Thyroid gland (tissue), 4 donors: ENCODE results near the gene SNX21.

Source experiments
- CTCF ChIP-seq, 6 experiments: fragments of 200-600 bp in 3 of 6; fragments of 450-650 bp in 3 of 6; sonication (generic) in 3 of 6; IDR thresholded peaks; one replicate each; pipeline ENCODE4 v1.5.1; 2016 to 2019; ENCODE audit warnings: antibody characterized with exemption in 6 of 6, mild to moderate bottlenecking in 2 of 6, inconsistent platforms in 1 of 6, moderate library complexity in 1 of 6
- POLR2A ChIP-seq, 2 donors: fragments of 450-650 bp; IDR thresholded peaks; one replicate each; pipeline ENCODE4 v1.6.1; 2017; ENCODE audit warnings: antibody characterized with exemption in 2 of 2, mild to moderate bottlenecking in 2 of 2, moderate library complexity in 1 of 2

GRCh38 chr20:45863543-45864470, 30.2 kb downstream of the SNX21 start:
- no peak for TF ChIP-seq CTCF (IDR thresholded peaks at IDR 0.05)
- TF ChIP-seq POLR2A (IDR thresholded peaks at IDR 0.05): no peak
